CD4-positive, alpha-beta T cell treated with Interleukin-1 beta for 1 hour (primary cell): ENCODE measurements around the gene ENTPD7.
"Not testable (repeated sequence)": the region's sequence is repeated elsewhere in the genome, so short reads cannot be mapped to it uniquely, and the experiment has no call there.

Experiments
- DNase-seq, 2 donors: peaks; one replicate each; pipeline ENCODE4 v3.0.0-alpha.2; 2020 to 2022

The ENTPD7 gene

DNA sequence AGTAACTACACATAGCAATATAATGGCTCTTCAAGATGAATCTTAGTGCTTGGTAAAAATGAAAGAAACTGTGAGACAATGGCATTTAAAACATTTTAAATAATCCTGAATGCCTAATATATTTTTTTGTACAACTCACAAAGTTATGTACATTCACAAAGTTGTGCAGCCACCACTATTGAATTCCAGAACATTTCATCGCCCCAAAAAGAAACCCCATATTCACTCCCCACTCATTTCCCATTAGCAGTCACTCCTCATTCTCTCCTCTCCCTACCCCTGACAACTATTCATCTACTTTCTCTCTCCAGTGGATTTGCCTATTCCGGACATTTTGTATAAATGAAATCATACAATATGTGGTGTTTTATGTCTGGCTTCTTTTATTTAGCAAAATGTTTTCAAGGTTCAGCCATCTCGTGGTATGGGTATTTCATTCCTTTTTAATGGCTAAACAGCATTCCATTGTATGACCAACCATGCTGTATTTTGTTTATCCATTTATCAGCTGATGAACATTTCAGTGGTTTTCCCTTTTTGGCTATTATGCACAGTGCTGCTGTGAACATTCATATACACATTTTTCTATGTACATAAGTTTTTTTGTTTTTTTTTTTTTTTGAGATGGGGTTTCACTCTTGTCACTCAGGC lies 34.7 kb downstream of the ENTPD7 start:
- no peak for DNase-seq

DNA sequence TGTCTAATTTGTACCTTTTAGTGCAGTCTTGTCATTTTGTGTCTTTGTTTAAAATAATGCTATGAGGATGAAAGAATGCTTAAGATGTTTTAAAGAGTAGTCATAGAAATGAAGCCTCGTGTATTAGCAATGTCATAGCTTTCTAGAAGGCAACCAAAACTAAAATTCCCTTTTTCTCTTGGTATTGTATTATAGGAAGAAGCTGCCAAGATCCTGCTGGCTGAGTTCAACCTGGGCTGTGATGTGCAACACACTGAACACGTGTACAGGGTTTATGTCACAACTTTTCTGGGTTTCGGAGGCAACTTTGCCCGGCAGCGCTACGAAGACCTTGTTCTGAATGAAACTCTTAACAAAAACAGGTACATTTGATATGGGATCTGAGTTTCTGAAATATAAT lies 36.5 kb downstream of the ENTPD7 start:
- no peak for DNase-seq

DNA sequence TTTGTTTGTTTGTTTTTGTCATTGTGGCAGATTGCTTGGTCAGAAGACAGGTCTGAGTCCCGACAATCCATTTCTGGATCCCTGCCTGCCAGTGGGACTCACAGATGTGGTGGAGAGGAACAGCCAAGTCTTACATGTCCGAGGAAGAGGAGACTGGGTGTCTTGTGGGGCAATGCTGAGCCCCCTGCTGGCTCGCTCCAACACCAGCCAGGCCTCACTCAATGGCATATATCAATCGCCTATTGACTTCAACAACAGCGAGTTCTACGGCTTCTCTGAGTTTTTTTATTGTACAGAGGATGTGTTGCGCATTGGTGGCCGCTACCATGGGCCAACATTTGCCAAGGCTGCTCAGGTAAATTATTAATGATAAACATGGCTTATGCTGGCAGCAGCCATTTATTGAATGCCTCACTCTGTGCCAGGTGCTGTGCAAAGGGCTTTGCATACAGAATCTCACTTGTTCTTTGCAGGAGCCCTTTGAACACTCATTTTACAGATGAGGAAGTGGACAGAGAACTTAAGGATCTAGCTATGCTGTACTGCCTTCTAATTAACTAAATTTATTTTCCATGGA lies 39.3 kb downstream of the ENTPD7 start:
- DNase-seq = no peak

DNA sequence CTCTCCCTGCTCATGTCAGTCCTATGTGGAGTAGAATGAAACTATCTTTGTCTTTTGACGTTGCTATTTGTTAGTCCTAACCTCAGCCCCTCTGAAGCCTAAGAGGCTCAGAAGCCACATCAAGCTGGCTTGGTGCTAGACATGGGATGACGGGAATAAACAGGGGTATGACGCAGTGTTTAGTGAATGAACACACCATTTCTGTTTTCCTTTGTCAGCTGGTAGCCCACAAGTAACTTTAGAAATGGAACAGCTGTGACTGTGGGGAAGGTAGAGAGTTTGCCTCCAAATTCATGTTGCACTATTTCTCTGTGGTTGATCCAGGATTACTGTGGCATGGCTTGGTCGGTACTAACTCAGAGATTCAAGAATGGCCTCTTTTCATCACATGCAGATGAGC lies 41.3 kb downstream of the ENTPD7 start:
- DNase-seq = no peak

DNA sequence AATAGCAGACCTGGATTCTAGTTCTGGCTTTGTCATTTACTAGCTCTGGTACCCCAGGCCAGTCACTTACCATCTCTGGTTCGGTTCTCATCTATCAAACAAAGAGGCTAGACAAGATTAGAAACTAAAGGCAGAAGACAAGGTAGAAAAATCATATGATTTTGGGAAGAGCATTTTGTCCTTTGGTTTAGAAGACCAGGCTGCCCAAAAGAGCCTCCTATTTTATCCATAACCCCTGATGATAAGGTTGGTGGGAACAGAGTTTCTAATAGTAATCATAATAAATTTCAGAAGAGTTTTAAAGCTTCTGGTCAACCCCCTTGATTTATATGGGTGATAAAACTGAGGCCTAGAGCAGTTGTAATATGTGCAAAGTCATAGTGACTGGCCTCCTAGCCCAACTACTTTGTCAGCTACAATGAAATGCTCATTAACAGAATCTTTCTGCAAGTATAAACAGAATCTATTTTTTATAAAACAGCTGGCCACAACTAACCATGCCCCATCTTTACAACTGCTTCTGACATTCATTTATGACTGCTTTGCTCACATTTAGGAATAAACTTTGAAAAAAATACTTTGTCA lies 49.2 kb downstream of the ENTPD7 start:
- no peak for DNase-seq

DNA sequence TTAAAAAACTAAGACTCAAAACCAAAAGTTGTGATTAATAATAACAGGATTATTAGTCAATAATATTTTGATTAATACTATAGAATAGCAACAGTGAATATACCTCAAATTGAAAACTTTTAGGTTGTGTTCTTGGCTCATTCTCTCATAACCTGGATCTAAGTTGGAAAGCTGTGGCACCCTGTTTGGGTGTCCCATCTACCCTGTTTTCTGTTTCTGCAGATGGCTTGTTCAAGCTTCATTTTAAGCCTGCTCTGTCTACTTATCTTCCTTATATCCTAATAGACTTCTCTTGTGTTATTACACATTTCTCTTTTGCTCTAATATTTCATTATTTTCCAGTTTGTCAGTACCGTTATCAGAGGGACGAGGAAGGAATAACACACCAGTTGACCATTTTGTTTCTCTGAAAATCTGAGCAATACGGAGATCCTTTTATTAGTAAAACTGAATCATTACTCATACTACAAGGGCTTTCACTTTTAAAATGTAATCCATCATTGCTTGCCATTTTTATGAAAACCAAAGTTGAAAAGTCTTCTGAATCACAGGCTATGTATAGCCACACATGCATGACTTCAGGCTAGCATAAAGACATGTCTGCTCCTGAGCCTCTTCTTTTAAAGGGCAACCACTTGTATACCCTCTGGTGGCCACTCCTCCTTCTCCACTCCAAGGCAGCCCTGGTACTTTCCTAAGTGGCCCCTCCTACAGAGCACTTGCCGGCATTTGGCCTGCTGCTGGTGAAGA lies 50.3 kb downstream of the ENTPD7 start:
- DNase-seq = no peak

DNA sequence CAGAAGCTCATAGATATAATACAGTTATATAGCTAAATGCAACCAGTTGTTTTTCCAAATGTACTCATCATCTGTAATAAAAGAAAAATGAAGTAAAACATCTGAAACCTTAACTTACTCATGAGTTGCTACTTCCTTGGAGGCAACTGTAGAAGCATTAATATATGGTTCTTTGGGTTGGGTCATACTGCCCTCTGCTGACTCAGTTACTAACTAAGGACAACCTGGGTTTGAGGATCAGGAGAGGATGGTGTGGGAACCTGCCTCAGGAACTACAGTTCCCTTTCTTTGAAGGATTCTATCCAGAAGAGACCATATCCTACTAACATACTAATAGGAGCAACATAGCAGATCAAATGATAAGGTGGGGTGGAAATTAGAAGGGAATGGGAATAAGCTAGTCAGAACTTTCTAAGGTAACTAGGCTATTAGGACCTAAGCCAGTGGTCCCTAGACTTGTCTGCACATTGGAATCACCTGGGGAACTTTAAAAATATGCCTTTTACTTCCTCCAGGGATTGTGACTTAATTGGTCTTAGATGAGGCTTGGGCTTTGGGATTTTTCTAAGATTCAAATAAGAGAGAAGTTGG lies 51.9 kb downstream of the ENTPD7 start:
- DNase-seq = peak; percentile 11 to 48

DNA sequence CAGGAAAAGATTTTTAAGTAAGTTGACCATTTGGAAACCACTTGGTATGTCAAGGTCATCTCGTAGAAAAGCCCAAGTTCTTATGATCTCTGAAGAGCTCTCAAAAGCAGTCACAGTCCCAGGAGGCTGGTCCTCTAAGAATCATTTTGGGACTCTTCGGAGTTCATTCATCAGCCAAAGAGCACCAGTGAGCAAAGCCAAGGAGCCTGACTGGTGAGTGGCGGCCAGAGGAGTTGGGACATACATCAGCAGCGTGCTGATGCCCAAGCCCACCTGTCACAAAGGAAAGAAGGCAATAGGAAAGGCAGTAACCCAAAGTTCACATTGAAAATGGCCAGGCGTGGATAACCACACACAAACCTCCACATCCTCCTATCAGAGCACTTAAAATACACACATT lies 55.1 kb downstream of the ENTPD7 start:
- DNase-seq = no peak

DNA sequence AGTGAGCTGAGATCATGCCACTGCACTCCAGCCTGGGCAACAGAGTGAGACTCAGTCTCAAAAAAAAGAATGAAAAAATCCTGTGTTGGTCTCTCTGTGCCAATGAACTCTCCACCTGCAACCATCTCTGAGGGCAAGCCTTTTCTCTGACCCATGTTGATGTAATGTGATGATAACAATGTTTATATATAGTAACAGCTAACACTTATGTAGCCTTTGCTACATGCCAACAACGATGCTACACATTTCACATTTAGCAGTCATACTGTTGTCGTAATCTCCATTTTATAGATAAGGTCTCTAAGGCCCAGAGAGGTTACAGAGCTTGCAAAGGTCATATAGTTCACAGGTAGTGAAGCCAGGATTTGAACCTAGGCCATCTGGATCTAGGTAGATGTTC lies 61.1 kb downstream of the ENTPD7 start:
- no peak for DNase-seq

DNA sequence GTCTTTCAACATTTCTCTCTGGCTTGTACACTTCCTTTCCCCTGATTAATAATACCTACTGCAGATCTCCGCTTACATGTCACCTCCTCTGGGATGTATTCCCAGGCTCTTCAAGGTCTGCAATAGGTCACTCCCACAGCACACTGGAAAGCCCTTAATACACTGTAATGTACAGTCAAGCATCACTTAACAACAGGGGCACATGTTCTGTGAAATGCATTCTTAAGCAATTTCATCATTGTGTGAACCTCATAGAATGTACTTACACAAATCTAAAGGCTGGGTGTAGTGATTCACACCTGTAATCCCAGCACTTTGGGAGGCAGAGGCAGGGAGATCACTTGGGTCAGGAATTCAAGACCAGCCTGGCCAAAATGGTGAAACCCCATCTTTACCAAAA lies 70.7 kb downstream of the ENTPD7 start:
- DNase-seq = no peak

DNA sequence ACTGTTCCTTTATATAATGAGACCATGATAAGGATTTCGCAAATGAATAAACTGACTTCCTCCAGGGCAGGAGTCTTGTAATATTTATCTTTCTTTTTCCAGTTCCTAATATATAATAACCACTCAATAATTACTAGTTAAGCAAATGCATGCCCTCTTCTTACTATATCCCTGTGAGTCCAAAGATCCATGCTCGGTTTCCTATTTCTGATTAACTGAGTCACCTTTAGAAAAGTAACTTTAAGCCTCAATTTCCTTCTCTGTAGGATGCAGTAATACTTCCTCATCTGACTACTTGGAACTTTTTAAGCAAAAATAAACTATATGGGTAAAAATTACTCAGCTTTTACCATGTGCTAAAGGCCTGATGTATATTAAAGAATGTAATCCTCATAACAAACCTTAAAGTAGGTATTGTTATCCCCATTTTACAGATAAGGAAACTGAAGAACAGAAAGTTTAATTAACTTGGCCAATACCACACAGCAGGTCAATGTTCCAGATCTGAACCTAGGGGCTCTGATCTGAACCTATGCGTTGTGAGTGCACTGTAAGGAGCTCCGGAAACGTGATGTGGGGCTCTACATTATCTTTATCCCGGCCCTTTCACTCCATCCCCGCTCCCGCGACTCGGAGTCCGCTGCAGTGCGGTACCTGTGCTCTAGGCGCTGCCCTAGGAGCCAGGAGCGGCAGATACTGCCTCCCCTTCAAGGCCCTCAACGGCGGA lies 72.2 kb downstream of the ENTPD7 start:
- DNase-seq = no peak

DNA sequence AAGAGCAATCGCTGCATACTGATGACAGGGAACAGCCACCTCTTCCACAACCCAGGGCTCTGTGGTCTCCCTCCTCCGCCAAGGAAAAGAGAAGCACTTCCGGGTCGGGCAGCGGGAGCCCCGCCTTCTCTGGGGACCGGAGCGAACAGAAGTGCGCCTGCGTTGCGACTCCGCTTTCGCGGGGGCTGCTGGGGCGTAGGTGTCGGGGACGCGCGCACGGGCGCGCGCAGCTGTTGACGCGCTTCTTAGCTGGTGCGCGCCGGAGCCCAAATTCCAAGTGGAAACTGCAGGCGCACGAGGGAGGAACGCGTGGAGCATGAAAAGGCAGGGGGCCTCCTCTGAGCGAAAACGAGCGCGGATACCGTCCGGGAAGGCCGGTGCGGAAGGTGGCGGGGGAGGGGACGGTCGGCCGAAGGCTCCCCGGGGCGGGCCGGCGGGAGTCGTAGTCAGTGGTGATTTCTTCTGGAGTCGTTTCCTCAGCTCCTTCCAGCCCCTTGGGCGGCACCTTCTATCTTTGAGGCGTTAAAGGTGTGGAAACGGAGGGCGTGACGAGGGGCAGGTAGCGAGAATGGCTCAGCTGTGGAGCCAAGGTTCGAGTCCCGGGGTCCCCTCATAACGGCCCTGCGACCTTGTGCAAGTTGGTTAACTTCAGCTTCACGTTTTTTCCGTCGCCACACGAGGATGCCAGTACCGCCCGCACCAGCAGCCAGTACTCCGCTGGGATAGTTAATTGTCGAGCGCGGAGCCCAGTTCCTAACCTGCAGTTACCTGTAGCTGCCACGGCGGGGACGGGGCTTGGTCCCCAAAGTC lies 72.9 kb downstream of the ENTPD7 start, which contains the start of the genes COX15 and CUTC:
COX15 (minus strand) TSS at position 95 of the 810 bp plus-strand sequence; CDS start at position 17, 78 bp downstream.
CUTC (plus strand) TSS at position 202 of the 810 bp plus-strand sequence; CDS start at position 317, 115 bp downstream.
- DNase-seq = peak; percentile 94 to 95

DNA sequence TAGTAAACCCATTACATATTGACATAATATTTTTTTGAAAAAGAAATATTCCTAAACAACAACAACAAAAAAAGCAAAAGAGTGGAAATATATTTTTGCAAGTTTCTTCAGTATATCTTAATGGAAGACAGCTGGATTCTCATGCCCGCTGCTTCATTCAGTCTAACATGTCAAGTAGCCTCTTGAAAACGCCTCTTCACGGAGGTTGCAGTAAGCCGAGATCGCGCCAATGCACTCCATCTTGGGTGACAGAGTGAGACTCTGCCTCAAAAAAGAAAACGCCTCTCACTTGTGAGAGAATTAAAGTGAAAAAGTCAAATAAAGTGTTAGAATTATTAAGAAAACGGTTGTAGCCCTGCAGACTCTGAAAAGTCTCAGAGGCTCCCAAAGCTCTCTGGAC lies 74.1 kb downstream of the ENTPD7 start:
- DNase-seq = no peak

DNA sequence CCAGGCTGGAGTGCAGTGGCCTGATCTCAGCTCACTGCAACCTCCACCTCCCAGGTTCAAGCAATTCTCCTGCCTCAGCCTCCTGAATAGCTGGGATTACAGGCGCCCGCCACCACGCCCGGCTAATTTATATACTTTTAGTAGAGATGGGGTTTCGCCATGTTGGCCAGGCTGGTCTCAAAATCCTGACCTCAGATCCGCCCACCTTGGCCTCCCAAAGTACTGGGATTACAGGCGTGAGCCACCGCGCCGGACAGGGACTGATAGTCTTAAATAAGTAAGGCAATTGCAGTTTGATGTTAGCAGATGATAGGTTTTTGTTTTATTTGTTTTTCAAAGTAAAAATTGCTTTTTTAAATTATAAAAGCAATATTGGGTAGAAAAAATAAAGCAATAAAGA lies 74.8 kb downstream of the ENTPD7 start:
- not testable (repeated sequence) for DNase-seq

DNA sequence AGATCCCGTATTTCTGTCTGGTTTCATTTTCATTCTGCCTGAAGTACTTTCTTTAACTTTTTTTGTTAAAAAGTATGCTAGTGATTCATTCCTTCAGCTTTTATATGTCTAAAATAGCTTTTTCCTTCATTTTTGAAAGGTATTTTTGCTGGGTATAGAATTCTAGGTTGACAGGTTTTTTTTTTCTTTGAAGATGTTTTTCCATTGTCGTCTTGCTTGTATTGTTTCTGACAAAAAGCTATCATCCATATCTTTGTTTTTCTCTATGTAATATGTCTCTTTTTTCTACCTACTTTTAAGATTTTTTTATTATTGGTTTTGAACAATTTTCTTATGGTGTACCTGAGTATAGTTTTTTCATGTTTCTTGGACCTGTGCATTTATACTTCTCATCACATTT lies 81.0 kb downstream of the ENTPD7 start:
- no peak for DNase-seq

DNA sequence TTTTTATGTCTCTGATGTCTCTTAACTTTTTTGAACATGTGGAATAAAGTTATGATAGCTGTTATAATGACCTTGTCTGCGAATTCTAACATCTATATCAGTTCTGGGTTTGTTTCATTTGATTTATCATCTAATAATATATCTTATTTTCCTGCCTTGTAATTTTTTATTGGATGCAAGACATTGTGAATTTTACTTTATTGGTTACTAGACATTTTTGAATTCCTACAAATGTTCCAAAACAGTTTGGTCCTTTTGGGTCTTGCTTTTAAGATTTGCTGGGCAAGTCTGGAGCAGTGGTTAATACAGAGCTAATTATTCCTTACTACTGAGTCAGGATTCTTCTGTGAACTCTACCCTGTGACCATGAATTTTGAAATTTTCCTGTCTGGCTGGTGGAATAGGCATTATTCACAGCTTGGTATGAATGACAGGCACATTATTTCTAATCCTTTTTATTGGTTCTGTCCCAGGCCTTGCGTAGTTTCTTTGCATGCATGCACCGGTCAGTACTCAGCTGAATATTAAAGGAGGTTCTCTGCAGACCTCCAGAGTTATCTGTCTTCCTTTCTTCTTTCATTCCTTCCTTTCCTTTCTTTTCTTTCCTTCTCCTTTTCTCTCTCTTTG lies 81.7 kb downstream of the ENTPD7 start:
- no peak for DNase-seq

DNA sequence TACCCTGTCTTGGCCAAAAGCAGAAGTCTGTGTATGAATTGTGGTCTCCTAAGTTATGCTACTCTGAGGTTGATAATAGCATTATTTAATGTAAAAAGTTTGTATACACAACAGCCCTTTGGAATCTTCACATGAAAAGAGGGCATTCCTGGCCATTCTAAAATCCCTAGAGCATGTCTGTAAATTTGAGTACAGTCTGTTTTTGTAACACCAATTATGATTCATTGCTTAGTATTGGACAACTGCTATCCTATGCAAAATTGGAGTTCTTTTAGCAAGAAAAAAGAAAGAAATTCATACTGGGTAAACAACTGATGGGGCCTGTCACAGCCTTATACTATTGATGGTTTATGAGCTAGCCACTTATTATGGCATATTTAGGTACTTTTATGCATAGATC lies 82.9 kb downstream of the ENTPD7 start:
- no peak for DNase-seq

DNA sequence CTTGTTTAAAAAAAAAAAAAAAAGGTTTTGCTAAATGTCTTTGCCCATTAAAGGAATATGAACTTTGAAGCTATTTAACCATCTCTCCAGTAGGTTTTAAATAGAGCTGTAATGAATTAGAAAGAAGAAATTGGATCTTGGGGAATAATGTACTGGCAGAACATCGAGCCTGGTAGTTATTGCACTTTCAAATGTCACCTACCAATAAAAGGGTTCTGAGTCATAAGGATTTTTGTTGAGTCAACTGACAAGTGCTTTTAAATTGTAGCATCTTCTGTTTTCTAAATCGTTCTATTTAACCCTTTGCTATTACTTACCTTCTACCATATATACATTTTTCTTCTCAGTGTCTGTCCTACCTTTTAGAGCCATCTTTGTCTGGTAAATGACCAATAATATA lies 83.4 kb downstream of the ENTPD7 start:
- no peak for DNase-seq

DNA sequence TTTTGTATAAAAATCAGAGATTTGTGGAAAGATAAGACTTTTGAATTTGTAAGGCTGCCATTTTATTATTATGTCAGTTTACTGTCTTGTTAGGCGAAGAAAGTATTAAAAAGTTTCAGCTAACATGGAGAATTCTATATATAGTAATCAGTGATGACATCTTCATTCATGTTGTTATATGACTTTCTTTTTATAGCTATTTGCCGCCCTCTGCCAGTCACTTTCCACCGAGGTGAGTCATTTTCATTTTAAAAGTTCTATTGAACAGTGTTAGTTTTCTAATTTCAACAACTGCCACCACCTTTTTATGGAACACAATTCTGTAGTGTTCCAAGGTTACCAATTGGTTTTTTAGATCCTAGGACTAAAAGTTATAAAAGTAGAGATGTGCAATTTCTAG lies 84.5 kb downstream of the ENTPD7 start:
- DNase-seq = no peak

DNA sequence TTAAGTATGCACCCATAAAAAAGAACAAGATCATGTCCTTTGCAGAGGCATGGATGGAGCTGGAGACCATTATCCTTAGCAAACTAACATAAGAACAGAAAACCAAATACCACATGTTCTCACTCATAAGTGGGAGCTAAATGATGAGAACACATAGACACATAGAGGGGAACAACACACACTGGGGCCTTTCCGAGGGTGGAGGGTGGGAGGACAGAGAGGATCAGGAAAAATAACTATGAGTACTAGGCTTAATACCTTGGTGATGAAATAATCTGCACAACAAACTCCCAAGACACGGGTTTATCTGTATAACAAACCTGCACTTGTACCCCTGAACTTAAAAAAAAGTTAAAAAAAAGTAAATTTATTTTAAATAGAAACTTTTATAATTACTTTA lies 86.9 kb downstream of the ENTPD7 start:
- DNase-seq = not testable (repeated sequence)

DNA sequence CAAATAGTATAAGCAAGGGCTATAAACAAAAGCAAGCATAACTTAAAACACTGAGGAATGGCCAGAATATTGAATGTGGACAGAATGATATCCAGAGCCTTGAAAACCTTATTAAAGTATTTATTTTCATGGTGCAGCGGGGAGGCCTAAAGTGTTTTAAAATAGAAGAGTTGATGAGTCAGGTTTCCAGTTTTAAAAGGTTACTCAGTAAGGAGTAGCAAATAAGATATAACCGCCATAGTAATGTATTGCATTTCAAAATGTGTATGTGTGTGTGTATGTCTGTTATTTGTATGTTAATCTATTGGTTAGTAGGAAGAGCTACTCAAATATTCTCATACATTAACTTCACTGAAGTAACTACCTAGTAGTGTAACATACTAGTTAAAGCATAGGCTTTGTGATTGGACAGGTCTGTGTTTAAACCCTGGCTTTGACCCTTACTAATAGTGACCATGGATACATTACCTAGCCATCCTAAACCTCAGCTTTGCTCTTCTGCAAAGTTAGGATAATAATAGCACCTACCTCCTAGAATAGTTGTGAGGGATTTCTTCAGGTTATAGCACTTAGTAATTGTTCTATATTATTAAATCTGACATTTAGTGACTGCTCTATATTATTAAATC lies 89.6 kb downstream of the ENTPD7 start:
- no peak for DNase-seq
